Neural crest cell (in vitro differentiated cells): ENCODE results near the gene CLEC16A. TPM values are rescaled to one million over a fixed set of nuclear protein-coding genes. Genes with fewer than 3 reads are reported as not detected.
A peak's percentile ranks its signal among the peaks of the same experiment; 100 is the strongest.
"Not testable (repeated sequence)": the region's sequence is repeated elsewhere in the genome, so short reads cannot be mapped to it uniquely, and the experiment has no call there.

Experiments used
- DNase-seq: peaks from one replicate; pipeline ENCODE4 v3.0.0; 2021; ENCODE audit warnings: low read depth, mixed read lengths, low spot score
- H3K27ac Mint-ChIP-seq: one replicate; pipeline ENCODE4 v1.8.0; 2021; ENCODE audit warnings: mild to moderate bottlenecking, mixed read lengths; ENCODE audit not compliant: unreplicated experiment
- H3K27me3 Mint-ChIP-seq: 2 replicates; pipeline ENCODE4 v1.8.0; 2021; ENCODE audit warnings: low read depth, mild to moderate bottlenecking, mixed read lengths
- H3K36me3 Mint-ChIP-seq: 2 replicates; pipeline ENCODE4 v1.8.0; 2021; ENCODE audit warnings: low read depth, mild to moderate bottlenecking, mixed read lengths
- H3K4me1 Mint-ChIP-seq: 2 replicates; pipeline ENCODE4 v1.8.0; 2021; ENCODE audit warnings: mixed read lengths
- H3K4me3 Mint-ChIP-seq: one replicate; pipeline ENCODE4 v1.8.0; 2021; ENCODE audit warnings: mild to moderate bottlenecking, mixed read lengths
- H3K9me3 Mint-ChIP-seq: 2 replicates; pipeline ENCODE4 v1.8.0; 2021; ENCODE audit warnings: mixed read lengths
- CTCF ChIP-seq: fragments of 200-600 bp; sonication (generic); conservative IDR thresholded peaks from 2 replicates; pipeline ENCODE4 v1.5.0; 2021; ENCODE audit warnings: antibody characterized with exemption, mild to moderate bottlenecking
- total RNA-seq: library from RNA; stranded (reverse); gene quantifications from 2 replicates; pipeline ENCODE4 v1.2.1, GENCODE V29; 2021

Gene CLEC16A
- total RNA-seq, 1 donor from 2014 or later: 21.3 TPM

GRCh38 chr16:11218604-11218962 lies 274.2 kb downstream of the CLEC16A start:
- DNase-seq: no peak
- peak; percentile 64 for TF ChIP-seq CTCF
- H3K9me3 Mint-ChIP-seq: peaks cover 13% of the 10 kb centered on the region
- H3K36me3 Mint-ChIP-seq: no peaks in the 10 kb centered on the region
- no peaks in the 10 kb centered on the region for H3K4me1 Mint-ChIP-seq
- no peak overlapping the region for H3K27ac Mint-ChIP-seq
- no peaks in the 10 kb centered on the region for H3K27me3 Mint-ChIP-seq
- no peak overlapping the region for H3K4me3 Mint-ChIP-seq

GRCh38 chr16:11219178-11219577 lies 274.8 kb downstream of the CLEC16A start:
- DNase-seq: no peak
- Mint-ChIP-seq H3K9me3 (peaks cover 13% of the 10 kb centered on the region), H3K4me1 (peaks cover 3% of the 10 kb centered on the region), H3K27me3 (no peaks in the 10 kb centered on the region), H3K27ac (no peak overlapping the region), H3K36me3 (no peaks in the 10 kb centered on the region), H3K4me3 (no peak overlapping the region)
- no peak for TF ChIP-seq CTCF

- H3K27me3 Mint-ChIP-seq: not testable (repeated sequence)
Observed at GRCh38 chr16:11220507-11220906, 276.1 kb downstream of the CLEC16A start.

GRCh38 chr16:11224096-11224893 lies 279.9 kb downstream of the CLEC16A start:
- no peak for DNase-seq
- H3K9me3 Mint-ChIP-seq: no peaks in the 10 kb centered on the region
- no peaks in the 10 kb centered on the region for H3K27me3 Mint-ChIP-seq
- no peak overlapping the region for H3K4me3 Mint-ChIP-seq
- H3K36me3 Mint-ChIP-seq: no peaks in the 10 kb centered on the region
- TF ChIP-seq CTCF: no peak
- H3K4me1 Mint-ChIP-seq: peaks cover 8% of the 10 kb centered on the region
- H3K27ac Mint-ChIP-seq: peak overlapping the region; percentile 67

More at GRCh38 chr16:11220507-11220906, 276.1 kb downstream of the CLEC16A start:
- not testable (repeated sequence) for DNase-seq, H3K4me3 Mint-ChIP-seq, H3K27ac Mint-ChIP-seq, H3K36me3 Mint-ChIP-seq, H3K4me1 Mint-ChIP-seq
- H3K9me3 Mint-ChIP-seq: peaks cover 13% of the 10 kb centered on the region

- DNase-seq: no peak
- Mint-ChIP-seq H3K27ac (peak overlapping the region; percentile 67), H3K4me3 (no peak overlapping the region), H3K9me3 (no peaks in the 10 kb centered on the region), H3K4me1 (peaks cover 8% of the 10 kb centered on the region), H3K36me3 (no peaks in the 10 kb centered on the region), H3K27me3 (no peaks in the 10 kb centered on the region)
- TF ChIP-seq CTCF: no peak
Observed at GRCh38 chr16:11224894-11225676, 280.7 kb downstream of the CLEC16A start.
